ENCODE results near the gene IDI2.
A peak's percentile ranks its signal among the peaks of the same experiment; 100 is the strongest.

Gene IDI2

DNA sequence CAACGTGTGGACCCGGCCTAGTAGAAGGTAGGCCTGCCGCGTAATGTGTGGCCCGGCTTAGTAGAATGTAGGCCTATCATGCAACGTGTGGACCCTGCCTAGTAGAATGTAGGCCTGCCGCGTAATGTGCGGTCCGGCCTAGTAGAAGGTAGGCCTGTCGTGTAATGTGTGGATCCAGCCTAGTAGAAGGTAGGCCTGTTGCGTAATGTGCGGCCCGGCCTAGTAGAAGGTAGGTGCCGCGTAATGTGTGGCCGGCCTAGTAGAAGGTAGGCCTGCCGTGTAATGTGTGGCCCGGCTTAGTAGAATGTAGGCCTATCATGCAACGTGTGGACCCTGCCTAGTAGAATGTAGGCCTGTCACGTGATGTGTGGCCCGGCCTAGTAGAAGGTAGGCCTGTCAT, 49.3 kb downstream of the IDI2 start:
- DNase-seq = no peak

DNA sequence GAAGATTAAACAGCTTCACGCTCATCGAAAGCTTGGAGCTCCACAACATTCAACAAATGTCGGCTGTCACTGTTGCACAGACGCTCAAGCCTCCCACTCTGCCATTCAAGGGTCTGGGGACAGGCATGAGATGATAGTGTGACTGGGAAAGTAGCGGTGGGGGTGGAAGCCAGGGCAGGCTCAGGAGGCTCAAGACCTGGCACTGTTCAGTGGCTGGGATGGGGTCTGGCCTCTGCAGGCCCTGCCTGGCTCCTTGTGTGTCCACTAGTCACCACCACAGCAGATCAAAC, 50.9 kb downstream of the IDI2 start:
- DNase-seq = no peak

DNA sequence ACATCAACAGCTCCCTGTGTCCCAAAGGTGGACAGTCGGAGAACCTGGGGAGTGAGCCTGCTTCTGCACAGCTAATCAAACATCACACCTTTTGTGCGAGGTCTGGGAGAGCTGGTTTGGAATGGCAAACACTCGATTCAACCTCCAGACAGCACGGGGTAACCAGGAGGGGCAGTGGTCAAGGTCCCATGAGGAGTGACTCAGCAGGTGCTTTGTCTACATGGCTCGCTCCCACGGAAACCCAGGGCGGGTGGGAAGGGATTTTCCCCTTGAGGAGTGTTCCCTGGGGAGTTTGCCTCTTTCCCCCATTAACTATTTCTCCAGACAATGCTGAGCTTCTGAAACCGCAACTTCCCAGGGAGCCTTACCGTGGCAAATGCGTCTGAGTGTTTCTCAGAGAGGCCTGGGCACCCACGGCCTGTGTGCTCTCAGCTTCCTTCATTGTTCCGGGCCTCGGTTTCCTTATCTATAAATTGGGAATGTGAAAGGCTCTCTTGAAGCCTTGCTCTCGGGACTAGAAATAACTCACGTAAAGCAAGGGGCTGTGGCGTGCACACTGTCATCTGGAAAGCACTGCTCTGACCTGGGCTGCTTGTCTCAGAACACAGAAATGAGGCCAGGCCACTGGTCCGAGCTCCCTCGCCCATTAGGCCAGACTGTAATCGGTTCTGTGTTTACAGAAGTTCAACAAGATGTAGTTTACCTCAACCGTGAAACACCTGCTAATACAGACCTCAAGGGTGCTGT, 51.4 kb downstream of the IDI2 start:
- peak; percentile 11 for DNase-seq

DNA sequence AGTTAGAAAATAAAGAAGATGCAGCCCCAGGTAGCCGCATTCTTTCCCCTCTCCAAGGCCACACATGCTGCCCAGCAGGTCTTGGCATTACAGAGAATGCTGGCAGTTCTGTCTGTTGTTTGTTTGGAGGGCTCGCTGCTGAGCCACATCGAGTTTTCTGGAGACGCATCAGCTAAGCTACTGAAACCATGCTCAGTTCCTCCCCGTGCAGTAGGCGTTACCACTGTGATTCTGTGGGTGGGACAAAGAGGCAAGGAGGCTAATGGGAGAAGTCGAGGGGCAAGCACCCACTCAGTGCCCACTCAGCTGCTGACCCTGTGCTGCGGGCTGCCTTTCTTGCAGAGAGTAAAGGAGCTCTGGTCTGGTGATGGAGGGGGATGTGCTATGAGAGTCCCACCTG, 52.9 kb downstream of the IDI2 start:
- no peak for DNase-seq

DNA sequence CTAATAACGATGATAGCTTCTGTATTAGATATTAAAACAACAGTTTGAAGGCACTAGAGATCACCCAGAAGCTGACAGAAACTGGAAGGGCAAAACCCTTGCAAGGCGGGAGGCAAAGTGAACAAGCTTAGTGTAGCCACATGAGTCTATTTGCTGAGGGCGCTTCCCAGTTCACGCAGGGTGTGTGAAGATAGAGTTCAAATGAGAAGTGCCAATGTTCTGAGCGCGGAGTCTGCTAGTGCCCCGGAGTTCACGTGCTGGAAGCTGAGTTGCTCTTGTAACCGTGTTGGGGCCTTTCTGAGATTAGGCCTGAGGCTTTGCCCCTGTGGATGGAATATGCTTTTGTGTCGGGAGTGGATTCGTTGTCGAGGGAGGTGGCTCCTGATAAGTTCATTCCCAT, 54.0 kb downstream of the IDI2 start:
- no peak for DNase-seq

DNA sequence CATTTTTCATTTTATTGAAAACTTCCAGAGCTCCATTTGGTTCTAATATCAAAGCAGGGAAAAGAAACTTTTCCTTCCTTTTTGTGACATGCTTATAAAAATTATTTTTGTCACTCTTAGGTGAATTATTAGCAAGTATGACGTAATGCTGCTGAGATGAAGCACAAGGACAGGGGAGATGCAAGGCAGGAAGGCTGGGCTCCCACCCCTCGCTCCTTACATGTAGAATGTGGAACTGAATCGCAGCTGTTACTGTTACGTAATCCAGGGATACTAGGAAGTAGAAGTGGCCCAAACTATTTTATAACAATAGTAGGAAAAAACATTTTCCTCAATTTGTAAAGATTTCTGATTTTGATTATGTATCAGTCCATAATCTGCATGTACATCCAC, 54.5 kb downstream of the IDI2 start:
- DNase-seq = no peak

DNA sequence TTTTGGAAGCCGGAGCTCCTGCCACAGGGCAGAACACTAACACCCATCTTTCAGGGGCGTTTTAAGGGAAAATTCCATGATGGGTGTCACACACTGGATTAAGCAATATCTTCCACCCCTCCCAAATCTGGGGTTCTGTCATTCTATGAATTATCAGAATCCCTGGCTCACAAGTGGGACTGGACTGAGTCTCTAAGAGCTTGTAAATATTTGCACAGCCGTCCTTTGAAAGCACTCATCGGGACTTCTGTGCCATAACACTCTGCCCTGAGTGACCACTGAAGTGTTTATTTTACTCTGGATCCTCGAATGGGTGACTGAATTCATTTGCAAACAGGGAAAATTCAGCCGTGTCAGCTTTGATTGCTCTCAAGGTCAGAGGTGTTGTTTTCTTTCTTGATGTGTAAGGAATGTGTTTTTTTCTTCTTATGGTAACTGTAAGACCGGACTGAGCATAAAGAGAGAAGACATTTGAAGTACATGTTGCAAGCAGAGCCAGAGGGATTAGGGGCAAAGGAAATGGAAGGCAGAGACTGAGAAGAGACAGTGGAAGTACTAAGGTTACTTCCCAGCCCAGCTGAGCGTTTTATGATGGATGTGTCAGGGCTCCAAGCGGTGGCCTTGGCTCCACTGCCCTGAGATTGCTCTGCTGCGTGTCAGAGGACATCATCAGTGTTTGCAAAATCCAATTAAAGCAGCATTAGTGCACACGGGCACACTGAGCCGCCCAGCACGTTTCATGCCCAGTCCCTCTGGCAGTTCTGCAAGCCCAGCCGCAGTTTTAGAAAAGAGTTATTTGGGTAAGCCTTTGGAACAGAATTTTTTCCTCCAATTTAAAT, 55.1 kb downstream of the IDI2 start:
- DNase-seq = peak; percentile 59

DNA sequence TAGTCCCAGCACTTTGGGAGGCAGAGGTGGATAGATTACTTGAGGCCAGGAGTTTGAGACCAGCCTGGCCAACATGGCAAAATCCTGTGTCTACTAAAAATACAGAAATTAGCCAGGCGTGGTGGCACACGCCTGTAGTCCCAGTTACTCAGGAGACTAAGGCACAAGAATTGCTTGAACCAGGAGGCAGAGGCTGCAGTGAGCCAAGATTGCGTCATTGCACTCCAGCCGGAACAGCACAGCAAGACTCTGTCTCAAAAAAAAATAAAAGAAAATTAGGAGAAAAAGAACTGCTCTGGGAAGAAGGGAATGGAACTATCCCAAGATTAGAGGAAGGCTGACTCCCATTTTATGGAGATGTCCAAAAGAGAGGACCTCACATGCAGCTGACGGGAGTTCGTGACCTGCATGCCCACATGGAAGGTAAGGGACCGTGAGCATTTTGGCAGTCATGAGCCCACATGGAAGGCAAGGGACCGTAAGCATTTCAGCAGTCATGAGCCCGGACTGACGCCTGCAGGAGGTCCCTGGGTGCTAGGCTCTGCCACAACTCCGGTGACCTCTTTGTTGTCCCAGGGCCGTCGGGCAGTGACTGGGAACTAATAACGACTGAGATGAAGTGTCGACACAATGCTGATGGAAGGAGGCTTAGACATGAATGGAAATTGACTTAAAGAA, 56.0 kb downstream of the IDI2 start:
- DNase-seq = peak; percentile 2

Measured in NCI-H69 (cell line).